ENCODE results near the gene PSMD14. TPM values are rescaled to one million over a fixed set of nuclear protein-coding genes. Genes with fewer than 3 reads are reported as not detected.

Gene PSMD14
- total and polyA plus RNA-seq, 2 of the 13 experiments (the other 11 are each of a cell fraction or from before 2014, with no cell fraction given): 60.6 to 149 TPM

- TF ChIP-seq AGO1 (IDR thresholded peaks at IDR 0.05; ENCODE audit: low read depth, low read length, poor library complexity, severe bottlenecking): peak; percentile 40
- peak; percentile 32; the same call in 1 of the 2 replicates for TF ChIP-seq MEIS2 (CRISPR knock-in tag; IDR thresholded peaks at IDR 0.05)
- TF ChIP-seq ZNF337 (CRISPR knock-in tag; IDR thresholded peaks at IDR 0.05; ENCODE audit: borderline replicate concordance, low read depth): peak; percentile 44; the same call in 1 of the 2 replicates
- TF ChIP-seq ZGPAT (CRISPR knock-in tag; IDR thresholded peaks at IDR 0.05): peak; percentile 65; the same call in 1 of the 2 replicates
- TF ChIP-seq ZNF260 (CRISPR knock-in tag; IDR thresholded peaks at IDR 0.05; ENCODE audit: borderline replicate concordance, low read depth): no peak
- TF ChIP-seq ZMYM4 (CRISPR knock-in tag; IDR thresholded peaks at IDR 0.05): peak; percentile 32; the same call in 1 of the 2 replicates
- TF ChIP-seq ZNF142 (CRISPR knock-in tag; IDR thresholded peaks at IDR 0.05): peak; percentile 65; the same call in 1 of the 2 replicates
- no peak for TF ChIP-seq CBX2 (IDR thresholded peaks at IDR 0.05; ENCODE audit: low read depth, low read length)
- TF ChIP-seq CBX2 (CRISPR knock-in tag; IDR thresholded peaks at IDR 0.05; ENCODE audit: low read depth): 0 out of 2 replicates have a peak, but pooled peaks have one; percentile 90
- TF ChIP-seq GABPB1 (CRISPR knock-in tag; IDR thresholded peaks at IDR 0.05): peak; percentile 60
- TF ChIP-seq ZBTB7B (CRISPR knock-in tag; IDR thresholded peaks at IDR 0.05): peak; percentile 79; the same call in 1 of the 2 replicates
- no peak for TF ChIP-seq KDM6A (CRISPR knock-in tag; IDR thresholded peaks at IDR 0.05; ENCODE audit: low read depth)
- TF ChIP-seq ZNF563 (CRISPR knock-in tag; IDR thresholded peaks at IDR 0.05): peak; percentile 82; the same call in 1 of the 2 replicates
- peak; percentile 43; the same call in 1 of the 2 replicates for TF ChIP-seq ARID2 (CRISPR knock-in tag; IDR thresholded peaks at IDR 0.05; ENCODE audit: borderline replicate concordance)
- TF ChIP-seq ARID4A (CRISPR knock-in tag; IDR thresholded peaks at IDR 0.05; ENCODE audit: borderline replicate concordance): peak; percentile 37; the same call in 1 of the 2 replicates
- TF ChIP-seq MXD4 (CRISPR knock-in tag; IDR thresholded peaks at IDR 0.05): no peak; the same call in 1 of the 2 replicates
Observed at GRCh38 chr2:161414042-161415033, 106.1 kb downstream of the PSMD14 start (continued).

All from HepG2 (cell line).